ENCODE results near the gene ATP8B1.

- no peak for TF ChIP-seq CTCF (IDR thresholded peaks at IDR 0.05)
- TF ChIP-seq POLR2A (IDR thresholded peaks at IDR 0.05), result no peak
- TF ChIP-seq EP300 (IDR thresholded peaks at IDR 0.05; ENCODE audit: low read depth), result no peak
- no peak for TF ChIP-seq POLR2AphosphoS5 (IDR thresholded peaks at IDR 0.05)
Observed at GRCh38 chr18:57811477-57812125, 8.5 kb upstream of the ATP8B1 start.

All from transverse colon (tissue), 4 donors.